ENCODE results near the gene TSPAN9. TPM values are rescaled to one million over a fixed set of nuclear protein-coding genes. Genes with fewer than 3 reads are reported as not detected.

The TSPAN9 gene
- total RNA-seq, 1 donor from 2014 or later: 238 TPM

DNA sequence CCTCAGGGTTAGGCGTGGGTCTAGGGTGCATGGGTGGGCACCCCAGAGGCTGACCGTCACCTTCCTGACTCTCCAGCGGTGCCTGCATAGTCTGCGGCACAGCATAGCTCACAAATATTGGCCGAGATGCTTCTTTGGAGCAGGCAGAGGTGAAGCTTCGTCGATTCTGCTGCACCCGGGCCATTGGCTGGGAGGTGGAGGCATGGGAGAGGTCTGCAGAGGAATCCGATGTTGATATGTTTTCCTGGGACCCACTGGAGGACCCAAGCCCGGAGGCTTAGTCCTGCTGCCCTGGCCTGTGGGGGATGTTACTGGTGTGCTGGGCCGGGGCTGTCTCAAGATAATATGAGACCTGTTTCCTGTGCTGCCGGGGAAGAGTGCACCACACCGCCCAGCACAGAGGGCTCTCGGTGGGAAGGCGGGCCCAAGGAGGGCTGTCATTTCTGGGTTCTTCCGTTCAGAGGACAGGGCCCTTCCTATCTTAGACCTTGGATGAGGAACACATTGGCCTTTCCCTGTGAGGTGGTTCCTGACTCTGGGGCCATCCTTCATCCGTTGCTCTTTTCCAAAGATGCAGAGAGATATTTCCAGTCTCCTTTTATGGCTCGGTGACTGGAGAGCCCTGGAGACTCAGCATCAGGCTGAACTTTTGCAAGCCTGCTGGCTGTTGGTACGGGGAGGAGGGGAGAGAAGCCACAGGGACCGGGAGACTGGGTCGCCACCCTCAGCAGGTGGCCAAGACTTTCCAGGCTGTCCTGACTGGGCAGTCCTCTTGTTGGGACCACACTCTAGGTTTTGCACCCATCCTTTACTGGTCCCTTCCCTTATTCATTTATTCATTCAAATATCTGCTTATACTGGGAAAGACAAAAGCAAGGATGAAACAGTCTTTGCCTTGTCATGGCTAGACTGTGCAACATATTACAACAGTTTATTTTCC lies 143.5 kb downstream of the TSPAN9 start:
- DNase-seq (ENCODE audit: low read depth): no peak

GRCh38 chr12:3222306-3222705 lies 145.1 kb downstream of the TSPAN9 start:
- DNase-seq (ENCODE audit: low read depth): no peak

GRCh38 chr12:3222979-3223378 lies 145.8 kb downstream of the TSPAN9 start:
- DNase-seq (ENCODE audit: low read depth): no peak

DNA sequence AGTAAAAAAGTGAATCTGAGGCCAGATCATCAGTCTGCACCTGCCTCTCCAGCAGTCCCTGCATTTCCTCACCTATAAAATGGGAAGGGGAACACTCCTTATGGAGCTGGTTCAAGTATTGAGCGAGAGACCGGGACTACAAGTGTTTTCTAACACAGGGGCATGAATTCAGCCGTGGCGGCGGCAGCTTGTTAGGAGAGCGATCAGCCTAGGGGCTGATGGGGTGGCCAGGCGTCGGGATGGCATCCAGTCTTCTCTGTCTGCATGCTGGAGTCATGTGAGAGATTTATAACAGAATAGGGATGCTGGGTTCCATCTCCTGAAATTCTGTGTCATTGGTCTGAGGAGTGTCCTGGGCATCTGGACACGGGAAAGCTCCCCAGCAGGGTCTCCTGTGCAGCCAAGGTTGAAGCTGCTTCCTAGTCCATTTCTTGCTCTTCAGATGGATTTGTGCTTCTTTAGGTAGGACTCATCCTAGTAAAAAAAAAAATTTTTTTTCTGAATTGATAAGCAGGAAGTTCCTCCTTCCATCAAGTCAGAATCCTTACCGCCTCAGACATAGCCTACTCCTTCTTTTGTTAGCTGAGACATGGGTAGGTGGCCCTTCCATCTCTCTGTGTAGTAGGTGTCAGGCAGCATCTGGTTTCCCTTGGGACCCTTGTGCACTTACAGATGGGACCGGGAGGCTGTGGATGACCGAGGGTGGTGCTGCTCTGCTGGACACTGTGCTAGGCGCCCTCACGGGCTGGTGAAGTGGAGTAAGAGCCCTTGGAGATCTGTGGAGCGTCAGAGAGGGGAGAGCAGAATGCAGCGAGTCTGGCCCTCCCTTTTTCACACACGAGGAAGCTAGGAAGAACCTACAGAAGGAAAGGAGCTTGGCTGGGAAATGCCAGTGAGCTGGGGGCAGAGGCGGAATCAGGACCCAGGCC lies 146.7 kb downstream of the TSPAN9 start:
- DNase-seq (ENCODE audit: low read depth): no peak

DNA sequence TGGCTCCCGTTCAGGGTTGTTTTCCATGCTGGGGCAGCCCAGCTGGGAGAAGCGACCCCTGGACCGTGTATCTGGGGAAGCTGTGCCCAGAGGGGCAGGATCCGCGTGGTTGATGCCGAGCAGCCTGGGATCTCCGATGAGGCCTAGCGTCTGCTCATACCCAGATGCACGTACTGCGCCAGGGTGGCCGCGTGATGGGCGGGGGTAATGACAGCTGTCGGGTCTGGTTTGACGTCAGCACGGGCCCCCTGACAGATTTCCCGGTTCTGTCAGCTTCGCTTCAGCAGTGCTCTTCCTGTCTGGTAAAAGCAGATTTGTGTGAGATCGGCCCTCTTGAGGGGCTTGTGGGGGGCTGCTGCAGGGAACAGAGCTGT lies 147.3 kb downstream of the TSPAN9 start:
- no peak for DNase-seq (ENCODE audit: low read depth)

GRCh38 chr12:3225154-3225795 lies 148.1 kb downstream of the TSPAN9 start:
- DNase-seq (ENCODE audit: low read depth): peak; percentile 91

- DNase-seq (ENCODE audit: low read depth): peak; percentile 64
These were observed 148.6 kb downstream of the TSPAN9 start for GRCh38 chr12:3225796-3226180.

DNA sequence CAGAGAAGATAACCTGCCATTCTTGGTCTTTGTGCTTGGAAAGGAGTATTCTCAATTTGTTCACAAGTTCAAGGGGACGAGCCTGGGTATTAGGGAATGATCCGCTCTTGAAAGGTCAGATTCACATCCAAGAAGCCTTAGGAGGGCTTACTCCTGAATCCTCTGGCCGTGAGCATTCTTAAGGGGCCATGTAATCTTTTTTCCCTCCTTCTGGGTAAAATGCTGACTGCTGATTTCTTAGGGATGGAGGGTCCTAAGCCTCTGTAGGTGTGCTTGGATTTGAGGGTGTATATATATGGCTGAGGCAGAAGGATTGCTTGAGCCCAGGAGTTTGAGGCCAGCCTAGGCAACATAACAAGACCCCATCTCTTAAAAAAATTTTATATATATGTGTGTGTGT lies 149.1 kb downstream of the TSPAN9 start:
- DNase-seq (ENCODE audit: low read depth): no peak

DNA sequence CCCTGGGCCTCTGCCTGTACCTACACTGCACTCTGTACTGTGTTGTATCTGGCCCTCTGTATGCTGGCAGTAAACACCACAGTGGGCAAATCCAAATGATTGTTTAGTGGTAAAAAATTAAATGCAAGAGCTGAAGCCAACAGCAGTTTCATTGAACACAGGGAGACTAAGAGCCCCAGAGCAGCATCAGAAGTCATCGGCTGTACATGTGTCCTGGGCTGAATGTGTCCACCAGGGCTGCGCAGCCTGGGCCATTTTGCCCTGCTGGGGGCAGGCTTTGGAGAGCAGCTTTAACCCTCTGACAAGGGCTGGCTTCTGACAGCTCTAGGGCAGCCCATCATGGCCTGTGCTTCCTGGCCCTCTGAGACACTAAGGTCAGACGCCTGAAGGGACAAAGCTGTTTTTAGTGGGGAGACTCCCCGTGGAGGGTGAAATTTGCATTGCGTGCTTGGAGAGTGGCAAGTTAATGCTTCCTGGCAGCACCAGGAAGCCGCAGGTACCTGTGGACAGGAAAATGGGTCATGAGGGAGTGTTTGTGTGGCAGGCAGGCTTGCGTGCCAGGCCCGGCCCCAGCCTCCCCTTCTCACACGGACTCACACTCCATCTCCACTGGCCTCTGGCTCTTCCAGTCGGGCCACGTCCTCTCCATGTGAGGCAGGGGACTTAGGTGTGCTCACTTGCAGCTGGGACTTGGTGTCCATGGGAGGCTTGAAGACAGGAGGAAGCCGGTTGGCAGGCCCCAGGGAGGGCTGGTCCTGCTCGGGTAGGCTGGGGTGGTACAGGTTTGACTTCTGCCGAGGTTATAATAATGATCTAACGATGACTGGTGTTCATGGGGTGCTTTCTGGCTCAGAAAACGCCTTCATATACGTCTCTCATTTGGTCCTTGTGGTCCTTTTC lies 150.1 kb downstream of the TSPAN9 start:
- DNase-seq (ENCODE audit: low read depth): no peak

DNA sequence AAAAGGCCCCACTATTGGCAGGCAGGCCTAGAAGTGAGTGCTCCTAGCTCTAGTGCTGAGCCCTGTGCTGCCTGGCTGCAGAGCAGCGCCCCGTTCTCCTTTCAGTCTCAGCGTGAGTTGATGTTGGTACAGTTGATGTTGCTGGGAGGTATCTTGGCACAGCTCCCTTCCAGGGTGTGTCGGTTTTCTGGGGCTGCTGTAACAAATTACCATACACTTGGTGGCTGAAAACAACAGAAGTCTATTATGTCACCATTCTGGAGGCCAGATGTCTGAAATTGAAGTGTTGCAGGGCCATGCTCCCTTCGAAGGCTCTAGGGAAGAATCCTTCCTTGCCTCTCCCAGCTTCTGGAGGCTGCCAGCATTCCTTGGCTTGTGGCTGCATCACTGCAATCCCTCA lies 151.4 kb downstream of the TSPAN9 start:
- no peak for DNase-seq (ENCODE audit: low read depth)

- DNase-seq (ENCODE audit: low read depth): no peak
These were observed 152.4 kb downstream of the TSPAN9 start for GRCh38 chr12:3229577-3229976.

DNA sequence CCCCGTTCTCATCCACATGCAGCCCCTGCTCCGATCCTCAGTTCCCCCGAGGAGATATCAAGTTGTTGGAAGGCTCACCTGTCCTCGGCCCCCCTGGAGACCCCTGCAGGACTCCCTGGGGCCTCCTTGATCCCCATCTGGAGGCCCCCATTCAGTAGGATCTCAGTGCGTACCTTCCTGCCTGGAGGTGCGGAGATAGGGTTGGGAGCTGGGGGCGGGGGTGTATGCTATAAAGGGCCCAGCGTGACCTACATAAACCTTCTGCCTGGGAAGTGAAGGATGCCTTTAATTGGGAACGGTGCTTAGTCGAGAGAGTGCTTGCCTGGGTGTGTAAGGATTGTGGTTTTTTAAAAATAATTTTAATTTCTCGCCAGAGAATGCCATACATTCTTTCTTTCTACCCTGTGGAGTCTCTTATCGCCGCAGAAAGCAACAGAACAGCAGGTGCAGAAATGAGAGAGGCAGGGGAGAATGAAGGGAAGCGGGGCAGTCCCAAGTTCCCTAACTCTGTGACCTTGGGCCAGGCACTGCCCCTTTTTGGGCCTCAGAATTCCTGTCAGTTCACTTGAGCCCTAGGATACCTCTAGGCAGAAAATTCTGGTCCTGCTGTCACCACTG lies 153.7 kb downstream of the TSPAN9 start:
- DNase-seq (ENCODE audit: low read depth): peak; percentile 95

- peak; percentile 96 for DNase-seq (ENCODE audit: low read depth)
These were observed 154.3 kb downstream of the TSPAN9 start for GRCh38 chr12:3231399-3231876.

- DNase-seq (ENCODE audit: low read depth): no peak
These were observed 156.6 kb downstream of the TSPAN9 start for GRCh38 chr12:3233797-3234196.

DNA sequence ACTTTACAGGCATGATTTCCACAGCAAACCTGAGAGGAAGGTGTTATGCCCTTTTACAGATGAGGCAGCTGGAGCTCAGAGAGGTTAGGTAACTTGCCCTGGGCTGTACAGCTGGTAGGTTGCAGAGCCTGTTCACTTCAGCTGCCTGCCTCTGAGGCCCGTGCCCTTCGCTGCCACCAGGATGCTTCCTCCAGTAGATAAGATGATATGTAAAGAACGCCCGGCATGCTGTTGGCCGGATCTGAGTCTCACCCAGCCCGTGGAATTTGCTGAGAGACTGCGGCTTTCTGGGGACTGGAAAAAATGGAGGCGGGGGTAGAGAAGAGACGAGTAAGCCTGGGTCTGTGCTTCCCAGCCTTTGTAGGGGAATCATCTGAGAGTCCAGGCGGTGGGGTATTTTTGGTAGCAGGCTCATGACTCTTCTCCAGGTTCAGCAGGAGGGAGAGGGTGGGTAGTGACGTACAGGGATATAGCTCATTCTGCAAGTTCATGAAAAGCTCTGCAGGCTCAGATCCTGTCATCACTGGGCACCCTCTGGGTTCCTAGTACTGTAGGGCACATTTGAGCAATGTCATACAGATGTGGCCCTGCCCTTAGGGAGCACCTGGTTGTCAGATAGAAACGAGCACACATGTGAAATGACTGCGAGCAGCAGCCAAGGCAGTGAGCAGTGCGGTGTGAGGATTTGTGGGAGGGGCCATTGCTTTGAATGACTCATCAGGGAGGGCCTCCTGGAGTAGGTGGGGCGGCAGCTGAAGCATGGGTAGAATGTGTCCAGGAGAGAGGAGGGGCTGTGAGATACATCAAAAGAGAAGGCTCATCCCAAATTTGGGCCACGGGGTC lies 159.4 kb downstream of the TSPAN9 start:
- peak; percentile 84 for DNase-seq (ENCODE audit: low read depth)

- DNase-seq (ENCODE audit: low read depth): peak; percentile 96
These were observed 161.0 kb downstream of the TSPAN9 start for GRCh38 chr12:3238196-3238595.

GRCh38 chr12:3241621-3242020 lies 164.4 kb downstream of the TSPAN9 start:
- peak; percentile 91 for DNase-seq (ENCODE audit: low read depth)

- DNase-seq (ENCODE audit: low read depth): peak; percentile 96
These were observed 165.2 kb downstream of the TSPAN9 start for GRCh38 chr12:3242199-3242863.
